H1 (cell line): ENCODE data around the gene P4HB. TPM values are rescaled to one million over a fixed set of nuclear protein-coding genes. Genes with fewer than 3 reads are reported as not detected.

Source experiments
- CTCF ChIA-PET: fragments of 300-600 bp; sonication (Branson Sonifier 250); formaldehyde crosslinking; loops from one replicate; lab custom pipeline; 2021; ENCODE audit not compliant: partially characterized antibody; lab: Charles Lee
- POLR2A ChIA-PET: fragments of 300-600 bp; sonication (Branson Sonifier 250); formaldehyde crosslinking; loops from one replicate; lab custom pipeline; 2021; ENCODE audit warnings: inconsistent platforms; ENCODE audit not compliant: partially characterized antibody; lab: Charles Lee
- DNase-seq, 2 experiments: peaks; one replicate each; pipeline versions ENCODE4 v3.0.0 to v3.0.0-alpha.2; 2010 to 2022; ENCODE audit warnings: low spot score in 2 of 2, low read depth in 1 of 2, mixed read lengths in 1 of 2
- FAIRE-seq: peaks from 2 replicates; lab custom pipeline; 2011; peaks lifted over from hg19 to GRCh38; lab: Jason Lieb, UNC
- H2AFZ ChIP-seq: 2 replicates; pipeline ENCODE4 v1.8.1; 2012; ENCODE audit warnings: low read length, inconsistent platforms
- H2AK5ac ChIP-seq: 2 replicates; pipeline ENCODE4 v1.6.1; 2013; ENCODE audit warnings: low read depth, low read length
- H2BK120ac ChIP-seq: replicated peaks from 2 replicates; pipeline ENCODE3; 2013; ENCODE audit warnings: low read depth, low read length, inconsistent platforms
- H2BK12ac ChIP-seq: 2 replicates; pipeline ENCODE4 v1.6.1; 2013; ENCODE audit warnings: low read depth, low read length
- H2BK15ac ChIP-seq: 2 replicates; pipeline ENCODE4 v1.6.1; 2013; ENCODE audit warnings: low read length
- H2BK20ac ChIP-seq: 2 replicates; pipeline ENCODE4 v1.6.1; 2013; ENCODE audit warnings: low read length
- H2BK5ac ChIP-seq: 2 replicates; pipeline ENCODE4 v1.6.1; 2013; ENCODE audit warnings: low read depth, low read length
- H3K14ac ChIP-seq: 2 replicates; pipeline ENCODE4 v1.6.1; 2013; ENCODE audit warnings: inconsistent platforms; ENCODE audit not compliant: insufficient read length
- H3K18ac ChIP-seq: 2 replicates; pipeline ENCODE4 v1.6.1; 2013; ENCODE audit warnings: low read length; ENCODE audit errors: extremely low read depth
- H3K23ac ChIP-seq: 2 replicates; pipeline ENCODE4 v1.6.1; 2013; ENCODE audit warnings: inconsistent platforms; ENCODE audit not compliant: insufficient read length
- H3K23me2 ChIP-seq: 2 replicates; pipeline ENCODE4 v1.6.1; 2013; ENCODE audit warnings: low read depth, low read length
- H3K27ac ChIP-seq: 2 replicates; pipeline ENCODE4 v1.6.1; 2011; ENCODE audit warnings: low read depth, low read length, inconsistent platforms
- H3K27me3 ChIP-seq, 4 experiments: replicated peaks in 1 of 4; 1 replicate in 1 of 4; 2 replicates in 3 of 4; pipeline versions ENCODE4 v1.6.1 to v1.8.1; 2011 to 2013; ENCODE audit warnings: low read length in 3 of 4, mild to moderate bottlenecking in 3 of 4, inconsistent platforms in 2 of 4, mixed read lengths in 2 of 4, moderate library complexity in 1 of 4; ENCODE audit not compliant: control insufficient read depth in 3 of 4, insufficient read depth in 3 of 4; ENCODE audit errors: extremely low read depth in 1 of 4
- H3K36me3 ChIP-seq, 4 experiments: 2 replicates each; pipeline versions ENCODE4 v1.6.1 to v1.8.1; 2011 to 2013; ENCODE audit warnings: mild to moderate bottlenecking in 4 of 4, low read length in 3 of 4, moderate library complexity in 2 of 4, control low read depth in 1 of 4, inconsistent platforms in 1 of 4; ENCODE audit not compliant: insufficient read depth in 4 of 4, control insufficient read depth in 2 of 4
- H3K4ac ChIP-seq: replicated peaks from 2 replicates; pipeline ENCODE3; 2013; ENCODE audit warnings: low read length, low read depth, mixed read lengths, inconsistent platforms; ENCODE audit not compliant: insufficient read length
- H3K4me1 ChIP-seq, 4 experiments: replicated peaks in 1 of 4; 1 replicate in 1 of 4; 2 replicates in 3 of 4; pipeline versions ENCODE4 v1.6.1 to v1.8.1; 2011 to 2013; ENCODE audit warnings: low read length in 3 of 4, inconsistent platforms in 2 of 4, mixed read lengths in 1 of 4; ENCODE audit not compliant: insufficient read depth in 4 of 4, control insufficient read depth in 3 of 4
- H3K4me2 ChIP-seq, 2 experiments: 2 replicates each; pipeline versions ENCODE4 v1.6.1 to v1.8.1; 2011 to 2013; ENCODE audit warnings: low read depth in 2 of 2, low read length in 2 of 2, control low read depth in 1 of 2, inconsistent platforms in 1 of 2, mild to moderate bottlenecking in 1 of 2; ENCODE audit not compliant: insufficient read depth in 1 of 2
- H3K4me3 ChIP-seq, 4 experiments: fragments of 200-600, 300-600 bp in 1 of 4; sonication (generic), shearing (Covaris generic), sonication (Bioruptor Twin) in 1 of 4; 2 replicates each; pipeline versions ENCODE4 v1.5.1 to v1.8.1; 2011 to 2016; ENCODE audit warnings: low read length in 4 of 4, low read depth in 3 of 4, control low read depth in 2 of 4, inconsistent platforms in 2 of 4, mild to moderate bottlenecking in 2 of 4, mixed read lengths in 1 of 4, moderate library complexity in 1 of 4; ENCODE audit not compliant: insufficient read depth in 2 of 4; ENCODE audit errors: extremely low read depth in 1 of 4
- H3K56ac ChIP-seq: replicated peaks from 2 replicates; pipeline ENCODE3; 2013; ENCODE audit warnings: low read depth, mild to moderate bottlenecking, mixed read lengths, low read length, inconsistent platforms; ENCODE audit not compliant: insufficient read length
- H3K79me1 ChIP-seq: 2 replicates; pipeline ENCODE4 v1.6.1; 2013; ENCODE audit warnings: low read depth, low read length, control low read depth
- H3K79me2 ChIP-seq, 2 experiments: 2 replicates each; pipeline versions ENCODE4 v1.6.1 to v1.8.1; 2012 to 2013; ENCODE audit warnings: low read length in 2 of 2, mild to moderate bottlenecking in 2 of 2, inconsistent platforms in 1 of 2; ENCODE audit not compliant: insufficient read depth in 2 of 2, control insufficient read depth in 1 of 2
- H3K9ac ChIP-seq, 4 experiments: replicated peaks in 1 of 4; 1 replicate in 1 of 4; 2 replicates in 3 of 4; pipeline versions ENCODE4 v1.6.1 to v1.8.1; 2011 to 2013; ENCODE audit warnings: low read depth in 3 of 4, low read length in 3 of 4, control low read depth in 2 of 4, mild to moderate bottlenecking in 2 of 4, moderate library complexity in 2 of 4, inconsistent platforms in 1 of 4; ENCODE audit errors: extremely low read depth in 1 of 4
- H3K9me3 ChIP-seq, 2 experiments: 2 replicates each; pipeline versions ENCODE4 v1.6.1 to v1.8.1; 2012 to 2013; ENCODE audit warnings: mild to moderate bottlenecking in 2 of 2, moderate library complexity in 2 of 2, control low read depth in 1 of 2, inconsistent platforms in 1 of 2, low read depth in 1 of 2, low read length in 1 of 2, mixed read lengths in 1 of 2; ENCODE audit not compliant: insufficient read depth in 2 of 2
- H4K20me1 ChIP-seq, 2 experiments: replicated peaks in 1 of 2; 2 replicates each; pipeline versions ENCODE3 to v1.8.1; 2011 to 2013; ENCODE audit warnings: inconsistent platforms in 2 of 2, low read length in 2 of 2, mild to moderate bottlenecking in 1 of 2; ENCODE audit not compliant: insufficient read depth in 2 of 2, control insufficient read depth in 1 of 2
- H4K5ac ChIP-seq: 2 replicates; pipeline ENCODE4 v1.6.1; 2013; ENCODE audit warnings: low read length, low read depth, mixed read lengths, inconsistent platforms; ENCODE audit not compliant: insufficient read length
- H4K8ac ChIP-seq: 2 replicates; pipeline ENCODE4 v1.8.0; 2013; ENCODE audit warnings: mild to moderate bottlenecking, moderate library complexity, low read length, inconsistent platforms; ENCODE audit not compliant: insufficient read depth; ENCODE audit errors: extremely low read depth
- H4K91ac ChIP-seq: replicated peaks from 2 replicates; pipeline ENCODE3; 2013; ENCODE audit warnings: low read length, mixed read lengths, inconsistent platforms; ENCODE audit not compliant: insufficient read length
- WGBS, 2 experiments: shearing (Covaris generic) in 1 of 2; methylation state at CpG; one replicate each; pipeline versions ENCODE4 v1.1.6 to v1.1.7; 2013 to 2015; ENCODE audit warnings: low lambda C conversion rate in 2 of 2, mixed read lengths in 2 of 2, inconsistent platforms in 1 of 2, low coverage in 1 of 2, missing lambda C conversion rate in 1 of 2; ENCODE audit not compliant: insufficient replicate concordance in 2 of 2, insufficient coverage in 1 of 2, insufficient read length in 1 of 2; ENCODE audit errors: extremely low coverage in 1 of 2, missing lambda C conversion rate in 1 of 2; 5-methylcytosine and 5-hydroxymethylcytosine counted together
- polyA plus RNA-seq, 7 experiments: library from polyadenylated mRNA; depleted of rRNA in 3 of 7; stranded (reverse) in 5 of 7; unstranded in 2 of 7; fragments of >200 nt in 5 of 7; fragments of 200-250 nt in 2 of 7; gene quantifications; 1 replicate in 5 of 7; 2 replicates in 1 of 7; 4 replicates in 1 of 7; pipeline versions ENCODE4 v1.2.1 to v1.2.3, GENCODE V29; 2011 to 2013; ENCODE audit warnings: missing spikeins in 2 of 7, mixed read lengths in 2 of 7
- total RNA-seq: library from RNA; stranded (reverse); fragmentation: NEBNext Ultra II Directional; extraction: Animal tissue kit (Norgen Biotek cat#: 25700); gene quantifications from 2 replicates; pipeline ENCODE4 v1.2.1, GENCODE V29; 2021
- TF ChIP-seq, protein P1 (sequence below): IDR thresholded peaks from 2 replicates; pipeline ENCODE4 v1.6.1; 2012; ENCODE audit warnings: low read length, inconsistent platforms

P4HB gene
- total and polyA plus RNA-seq, 2 of the 8 experiments (the other 6 are each of a cell fraction or from before 2014, with no cell fraction given): 41.4 to 379 TPM

DNA sequence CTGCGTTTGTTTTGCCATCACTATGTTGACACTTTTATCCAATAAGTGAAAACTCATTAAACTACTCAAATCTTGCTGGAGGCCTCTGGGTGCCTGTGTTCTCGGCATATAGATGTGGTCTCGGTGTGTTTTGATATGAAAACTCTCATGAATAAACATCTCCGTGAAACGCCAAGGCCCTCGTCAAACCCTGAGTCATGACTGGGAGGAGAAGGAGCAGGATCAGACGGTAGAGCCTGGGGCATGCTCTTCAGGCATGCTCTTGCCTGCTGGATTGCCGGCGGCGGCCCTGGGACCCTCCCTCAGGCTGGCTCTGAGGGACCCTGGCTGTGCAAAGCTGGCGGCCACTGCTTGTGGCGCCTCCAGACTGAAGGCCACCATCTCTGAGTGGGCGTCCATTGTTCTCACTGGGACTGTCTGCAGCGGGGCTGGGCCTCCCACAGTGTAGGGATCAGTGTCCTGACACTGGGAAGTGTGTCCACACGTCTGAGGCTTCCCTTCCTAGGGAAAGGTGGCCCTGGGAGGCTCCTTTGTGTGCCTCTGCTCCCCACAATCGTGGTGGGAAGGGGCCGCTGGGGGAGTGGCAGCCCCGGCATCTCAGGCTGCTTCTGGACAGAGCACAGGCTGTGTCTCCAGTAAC lies 40.0 kb upstream of the P4HB start:
- no peak overlapping the region for H2AFZ ChIP-seq
- H2BK5ac ChIP-seq: no peak overlapping the region
- H3K36me3 ChIP-seq: peaks cover 3 to 21% (median 13%) of the 10 kb centered on the region in 4 experiments; a peak in 7 of 8 replicates
- H3K14ac ChIP-seq: no peak overlapping the region
- no peaks in the 10 kb centered on the region for H3K79me2 ChIP-seq
- no peak overlapping the region for H2BK20ac ChIP-seq
- H3K23me2 ChIP-seq: peaks cover 6% of the 10 kb centered on the region; the same call in 1 of the 2 replicates
- no peak overlapping the region for H3K23ac ChIP-seq
- CTCF ChIA-PET: interaction anchor here (2.7 kb wide), 1 partner anchor 31 kb away, joined by 10 read pairs; no protein-coding TSS in a partner anchor
- no peak overlapping the region for H2BK120ac ChIP-seq
- TF ChIP-seq, protein P1, sequence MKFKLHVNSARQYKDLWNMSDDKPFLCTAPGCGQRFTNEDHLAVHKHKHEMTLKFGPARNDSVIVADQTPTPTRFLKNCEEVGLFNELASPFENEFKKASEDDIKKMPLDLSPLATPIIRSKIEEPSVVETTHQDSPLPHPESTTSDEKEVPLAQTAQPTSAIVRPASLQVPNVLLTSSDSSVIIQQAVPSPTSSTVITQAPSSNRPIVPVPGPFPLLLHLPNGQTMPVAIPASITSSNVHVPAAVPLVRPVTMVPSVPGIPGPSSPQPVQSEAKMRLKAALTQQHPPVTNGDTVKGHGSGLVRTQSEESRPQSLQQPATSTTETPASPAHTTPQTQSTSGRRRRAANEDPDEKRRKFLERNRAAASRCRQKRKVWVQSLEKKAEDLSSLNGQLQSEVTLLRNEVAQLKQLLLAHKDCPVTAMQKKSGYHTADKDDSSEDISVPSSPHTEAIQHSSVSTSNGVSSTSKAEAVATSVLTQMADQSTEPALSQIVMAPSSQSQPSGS: no peak
- no peak overlapping the region for H3K4me2 ChIP-seq
- no peak overlapping the region for H4K91ac ChIP-seq
- H4K5ac ChIP-seq: no peak overlapping the region
- H3K27ac ChIP-seq: no peak overlapping the region
- FAIRE-seq (no peak), DNase-seq (no peak)
- H3K27me3 ChIP-seq: peaks cover 0 to 22% (median 14%) of the 10 kb centered on the region in 4 experiments; a peak in 5 of 7 replicates
- no peak overlapping the region for H3K56ac ChIP-seq
- H2BK12ac ChIP-seq: no peak overlapping the region
- 87% methylated on average over 18 of the region's 18 CpGs; no CpG with 5 or more reads in 1 of the 2 experiments for WGBS, 2 experiments
- H3K79me1 ChIP-seq: peaks cover 3% of the 10 kb centered on the region; the same call in 1 of the 2 replicates
- no peak overlapping the region for H4K8ac ChIP-seq
- H3K9ac ChIP-seq: no peak overlapping the region
- peaks cover 0 to 8% (median 2%) of the 10 kb centered on the region in 4 experiments; a peak in 3 of 7 replicates for H3K4me1 ChIP-seq
- H3K4me3 ChIP-seq: no peak overlapping the region
- H2AK5ac ChIP-seq: no peak overlapping the region
- no peaks in the 10 kb centered on the region for H3K9me3 ChIP-seq
- POLR2A ChIA-PET: interaction anchor here (1.0 to 3.4 kb wide), 3 partner anchors 9 to 24 kb away, joined by 3 to 29 read pairs (median 13); partner anchors contain the start of genes ALYREF, ANAPC11 and PCYT2
- no peak overlapping the region for H2BK15ac ChIP-seq
- peaks cover 2 to 11% of the 10 kb centered on the region in 2 experiments for H4K20me1 ChIP-seq
- no peak overlapping the region for H3K4ac ChIP-seq
- no peak overlapping the region for H3K18ac ChIP-seq
